ENCODE results near the gene FAM9C. TPM values are rescaled to one million over a fixed set of nuclear protein-coding genes. Genes with fewer than 3 reads are reported as not detected.
A peak's percentile ranks its signal among the peaks of the same experiment; 100 is the strongest.

The FAM9C gene
- total RNA-seq, 4 donors from 2014 or later, result 0.57 to 1.6 TPM; not detected in 2

DNA sequence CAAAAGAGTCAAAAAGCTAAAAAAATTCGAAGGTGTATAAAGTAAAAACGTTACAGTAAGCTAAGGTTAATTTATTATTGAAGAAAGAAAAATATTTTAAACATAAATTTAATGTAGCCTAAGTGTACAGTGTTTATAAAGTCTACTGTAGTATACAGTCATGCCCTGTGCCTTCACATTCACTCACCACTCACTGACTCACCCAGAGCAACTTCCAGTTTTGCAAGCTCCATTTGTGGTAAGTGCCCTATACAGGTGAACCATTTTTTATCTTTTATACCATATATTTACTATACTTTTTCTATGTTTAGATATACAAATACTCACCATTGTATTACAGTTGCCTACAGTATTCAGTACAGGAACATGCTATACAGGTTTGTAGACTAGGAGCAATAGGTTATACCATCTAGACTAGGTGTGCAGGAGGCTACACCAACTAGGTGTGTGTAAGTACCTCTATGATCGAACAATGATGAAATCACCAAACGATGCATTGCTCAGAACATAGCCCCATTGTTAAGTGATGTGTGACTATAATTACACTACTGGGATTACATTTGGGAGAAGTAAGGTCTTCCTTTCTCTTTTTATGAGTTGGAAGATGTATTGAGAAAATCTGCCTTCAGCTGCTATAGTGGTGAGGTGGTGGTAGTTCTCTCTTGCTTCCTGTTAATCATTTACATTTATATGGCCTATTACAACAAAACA is 42.3 kb downstream of the FAM9C start:
- no peak for DNase-seq
- Histone ChIP-seq H3K36me3 (no peaks in the 10 kb centered on the region), H3K4me1 (peaks cover 0 to 22% (median 14%) of the 10 kb centered on the region in 4 donors), H3K27ac (peak overlapping the region; percentile 48 to 75 (median 70)), H3K9me3 (no peaks in the 10 kb centered on the region), H3K4me3 (no peak overlapping the region), H3K27me3 (no peaks in the 10 kb centered on the region)
- TF ChIP-seq POLR2A (IDR thresholded peaks at IDR 0.05), result no peak
- TF ChIP-seq, protein P1, sequence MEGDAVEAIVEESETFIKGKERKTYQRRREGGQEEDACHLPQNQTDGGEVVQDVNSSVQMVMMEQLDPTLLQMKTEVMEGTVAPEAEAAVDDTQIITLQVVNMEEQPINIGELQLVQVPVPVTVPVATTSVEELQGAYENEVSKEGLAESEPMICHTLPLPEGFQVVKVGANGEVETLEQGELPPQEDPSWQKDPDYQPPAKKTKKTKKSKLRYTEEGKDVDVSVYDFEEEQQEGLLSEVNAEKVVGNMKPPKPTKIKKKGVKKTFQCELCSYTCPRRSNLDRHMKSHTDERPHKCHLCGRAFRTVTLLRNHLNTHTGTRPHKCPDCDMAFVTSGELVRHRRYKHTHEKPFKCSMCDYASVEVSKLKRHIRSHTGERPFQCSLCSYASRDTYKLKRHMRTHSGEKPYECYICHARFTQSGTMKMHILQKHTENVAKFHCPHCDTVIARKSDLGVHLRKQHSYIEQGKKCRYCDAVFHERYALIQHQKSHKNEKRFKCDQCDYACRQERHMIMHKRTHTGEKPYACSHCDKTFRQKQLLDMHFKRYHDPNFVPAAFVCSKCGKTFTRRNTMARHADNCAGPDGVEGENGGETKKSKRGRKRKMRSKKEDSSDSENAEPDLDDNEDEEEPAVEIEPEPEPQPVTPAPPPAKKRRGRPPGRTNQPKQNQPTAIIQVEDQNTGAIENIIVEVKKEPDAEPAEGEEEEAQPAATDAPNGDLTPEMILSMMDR (IDR thresholded peaks at IDR 0.05), result peak in 3 of 6 experiments; percentile 37 to 50 (median 38)

DNA sequence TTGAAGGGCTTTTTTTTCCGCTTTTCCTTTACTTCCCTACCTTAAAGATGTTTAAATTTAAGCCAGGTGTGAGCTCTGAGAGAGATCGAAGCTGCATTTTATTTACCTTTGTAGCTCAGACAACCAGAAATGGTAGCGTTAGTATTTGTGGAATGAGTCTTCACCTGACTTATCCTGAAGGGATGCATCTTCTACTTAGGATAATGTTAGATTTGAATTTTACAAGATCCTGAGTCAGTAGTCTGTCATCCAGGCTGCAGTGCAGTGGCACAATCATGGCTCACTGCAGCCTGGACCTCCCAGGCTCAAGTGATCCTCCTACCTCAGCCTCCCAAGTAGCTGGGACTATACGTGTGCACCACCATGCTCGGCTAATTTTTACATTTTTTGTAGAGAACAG is 43.3 kb downstream of the FAM9C start:
- H3K9me3 ChIP-seq, result no peaks in the 10 kb centered on the region
- H3K4me3 ChIP-seq, result no peak overlapping the region
- DNase-seq, result no peak
- no peaks in the 10 kb centered on the region for H3K27me3 ChIP-seq
- H3K4me1 ChIP-seq, result peaks cover 0 to 22% (median 12%) of the 10 kb centered on the region in 4 donors
- H3K27ac ChIP-seq, result peak overlapping the region; percentile 48 to 72 (median 60)
- no peaks in the 10 kb centered on the region for H3K36me3 ChIP-seq
- TF ChIP-seq POLR2A (IDR thresholded peaks at IDR 0.05), result no peak
- TF ChIP-seq, protein P1 (IDR thresholded peaks at IDR 0.05), result no peak

DNA sequence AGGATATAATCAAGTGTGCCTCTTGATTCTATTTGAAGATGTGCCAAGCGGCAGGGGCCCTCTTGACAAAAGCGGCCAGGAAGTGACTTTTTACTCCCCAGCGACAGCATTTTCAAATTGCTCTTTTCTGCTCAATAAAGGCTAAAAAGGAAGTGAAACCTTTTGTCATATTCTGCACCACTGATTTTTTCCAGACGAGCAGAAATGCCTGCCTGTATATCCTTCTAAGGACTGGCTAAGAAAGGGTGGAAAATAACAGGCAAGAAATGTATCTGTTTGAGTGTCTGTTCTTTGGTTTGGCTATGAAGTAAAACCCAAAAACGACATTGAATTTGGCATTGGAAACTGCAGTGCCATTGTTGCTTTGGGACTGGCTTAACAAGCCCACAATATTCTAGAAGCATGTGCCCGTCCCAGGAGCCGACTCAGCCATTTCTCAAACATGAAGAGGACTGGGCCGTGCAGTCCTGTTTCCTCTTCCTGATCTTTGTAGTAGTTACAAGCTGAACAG is 44.1 kb downstream of the FAM9C start:
- Histone ChIP-seq H3K36me3 (no peaks in the 10 kb centered on the region), H3K9me3 (no peaks in the 10 kb centered on the region), H3K27ac (peak overlapping the region; percentile 55 to 72 (median 66)), H3K4me3 (no peak overlapping the region), H3K4me1 (peaks cover 0 to 22% (median 12%) of the 10 kb centered on the region in 4 donors), H3K27me3 (no peaks in the 10 kb centered on the region)
- peak in 2 of 3 donors; percentile 73 to 77 for DNase-seq
- TF ChIP-seq, protein P1 (IDR thresholded peaks at IDR 0.05), result no peak
- no peak for TF ChIP-seq POLR2A (IDR thresholded peaks at IDR 0.05)

DNA sequence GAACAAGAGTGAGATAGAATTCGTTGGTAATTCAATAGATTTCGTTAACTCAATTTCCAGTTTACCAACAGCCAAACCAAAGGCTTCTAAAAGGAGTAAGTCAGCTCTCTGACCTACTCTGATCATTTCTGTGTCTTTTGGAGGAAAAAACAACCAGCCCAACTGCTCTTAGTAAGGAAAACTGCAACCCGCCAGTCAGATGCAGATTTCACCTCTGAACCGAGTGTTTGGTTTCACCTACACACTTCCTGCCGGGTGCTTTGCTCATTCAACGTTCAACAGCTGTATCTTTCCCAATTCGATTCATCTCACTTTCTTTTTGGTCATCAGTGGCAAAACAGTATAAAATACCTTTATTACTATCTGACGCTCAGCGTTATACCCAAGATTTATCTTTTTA is 45.0 kb downstream of the FAM9C start:
- H3K27ac ChIP-seq, result peak overlapping the region; percentile 55 to 72 (median 66)
- DNase-seq, result peak in 2 of 3 donors; percentile 61 to 70
- no peaks in the 10 kb centered on the region for H3K36me3 ChIP-seq
- H3K9me3 ChIP-seq, result no peaks in the 10 kb centered on the region
- no peaks in the 10 kb centered on the region for H3K27me3 ChIP-seq
- H3K4me1 ChIP-seq, result peaks cover 0 to 22% (median 12%) of the 10 kb centered on the region in 4 donors
- TF ChIP-seq POLR2A (IDR thresholded peaks at IDR 0.05), result no peak
- TF ChIP-seq, protein P1 (IDR thresholded peaks at IDR 0.05), result no peak
- peak overlapping the region in 1 of 4 donors; percentile 1 for H3K4me3 ChIP-seq

DNA sequence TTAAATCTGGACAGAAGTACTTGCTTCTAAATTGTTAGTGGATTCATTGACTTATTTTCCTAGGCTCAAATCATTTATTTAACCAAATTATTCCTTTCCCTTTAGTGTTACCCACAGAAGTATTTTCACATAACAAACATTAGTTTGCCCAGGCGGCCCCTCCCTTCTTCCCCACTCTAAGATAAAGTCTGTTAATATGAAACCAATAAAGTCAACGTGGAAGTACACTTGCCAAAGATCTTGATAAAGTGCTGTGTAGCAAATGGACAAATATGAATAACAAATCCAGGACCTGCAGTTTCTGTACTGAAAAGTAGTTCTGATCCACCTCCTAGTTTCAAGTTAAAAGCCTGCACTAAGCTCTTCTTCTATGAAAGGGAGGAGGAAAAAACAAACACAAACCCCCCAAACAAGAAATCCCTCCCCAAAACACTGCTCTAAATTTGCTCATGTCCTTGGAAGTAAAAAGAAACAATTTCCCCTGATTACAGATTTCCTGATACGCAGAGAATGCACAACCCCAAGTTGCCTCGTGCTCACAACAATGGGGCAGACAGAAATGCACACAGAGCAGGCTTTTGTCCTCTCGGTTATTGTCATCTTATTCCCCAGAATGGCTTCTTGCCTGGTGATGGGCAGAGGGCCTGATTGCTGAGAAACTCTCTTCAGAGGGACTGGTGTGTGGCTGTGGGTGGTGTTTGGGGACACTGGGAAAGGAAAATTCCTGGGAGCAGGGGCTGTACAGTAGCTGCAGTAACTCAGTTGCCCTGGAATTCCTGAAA is 46.3 kb downstream of the FAM9C start:
- Histone ChIP-seq H3K27ac (peak overlapping the region; percentile 63 to 78 (median 70)), H3K4me3 (no peak overlapping the region), H3K4me1 (peaks cover 0 to 22% (median 12%) of the 10 kb centered on the region in 4 donors), H3K27me3 (no peaks in the 10 kb centered on the region), H3K36me3 (no peaks in the 10 kb centered on the region), H3K9me3 (no peaks in the 10 kb centered on the region)
- TF ChIP-seq, protein P1 (IDR thresholded peaks at IDR 0.05), result no peak
- no peak for TF ChIP-seq POLR2A (IDR thresholded peaks at IDR 0.05)
- DNase-seq, result no peak

All from Peyer's patch (tissue), 4 donors.